8988T (cell line): ENCODE data around the gene PDIK1L.

Experiments used
- DNase-seq: peaks from one replicate; pipeline ENCODE4 v3.0.0; 2011

The PDIK1L gene

DNA sequence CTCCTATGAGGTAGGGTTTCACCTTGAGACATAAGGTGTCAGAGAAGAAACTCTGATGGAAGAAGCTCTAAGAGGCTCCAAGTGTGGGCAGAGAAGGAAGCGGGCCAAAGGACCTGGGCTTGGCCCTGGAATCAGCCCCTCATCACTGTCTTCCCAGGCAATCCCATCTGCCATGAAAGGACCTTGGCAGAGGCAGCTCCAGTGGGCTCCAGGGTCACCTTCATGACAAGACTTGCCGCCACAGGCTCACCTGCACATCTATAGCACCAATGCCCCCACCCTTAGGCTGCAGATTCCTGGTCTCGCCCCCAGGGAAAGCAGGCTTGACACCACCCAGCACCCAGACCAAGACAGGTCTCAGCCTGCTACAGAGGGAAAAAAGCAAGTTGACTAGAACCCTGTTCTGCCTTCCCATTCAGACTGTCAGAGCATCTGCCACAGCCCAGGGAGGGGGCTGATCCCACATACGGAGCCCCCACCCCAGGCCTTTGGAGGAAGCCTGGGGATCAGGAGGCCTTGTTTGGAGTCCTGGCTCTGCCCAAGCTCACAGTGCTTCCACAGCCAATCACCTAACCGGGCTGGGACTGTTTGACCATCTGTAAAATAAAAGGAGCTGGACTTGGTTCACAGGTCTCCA, 46.8 kb downstream of the PDIK1L start:
- DNase-seq, result no peak

GRCh38 chr1:26158908-26159742, 47.5 kb downstream of the PDIK1L start, which contains the start of gene FAM110D:
FAM110D (plus strand) TSS chr1:26159079; CDS start chr1:26161292, 2,213 bp downstream.
- no peak for DNase-seq

GRCh38 chr1:26159743-26160039, 48.1 kb downstream of the PDIK1L start:
- DNase-seq, result no peak

- DNase-seq, result no peak
Observed at GRCh38 chr1:26160527-26161414, 49.1 kb downstream of the PDIK1L start.

DNA sequence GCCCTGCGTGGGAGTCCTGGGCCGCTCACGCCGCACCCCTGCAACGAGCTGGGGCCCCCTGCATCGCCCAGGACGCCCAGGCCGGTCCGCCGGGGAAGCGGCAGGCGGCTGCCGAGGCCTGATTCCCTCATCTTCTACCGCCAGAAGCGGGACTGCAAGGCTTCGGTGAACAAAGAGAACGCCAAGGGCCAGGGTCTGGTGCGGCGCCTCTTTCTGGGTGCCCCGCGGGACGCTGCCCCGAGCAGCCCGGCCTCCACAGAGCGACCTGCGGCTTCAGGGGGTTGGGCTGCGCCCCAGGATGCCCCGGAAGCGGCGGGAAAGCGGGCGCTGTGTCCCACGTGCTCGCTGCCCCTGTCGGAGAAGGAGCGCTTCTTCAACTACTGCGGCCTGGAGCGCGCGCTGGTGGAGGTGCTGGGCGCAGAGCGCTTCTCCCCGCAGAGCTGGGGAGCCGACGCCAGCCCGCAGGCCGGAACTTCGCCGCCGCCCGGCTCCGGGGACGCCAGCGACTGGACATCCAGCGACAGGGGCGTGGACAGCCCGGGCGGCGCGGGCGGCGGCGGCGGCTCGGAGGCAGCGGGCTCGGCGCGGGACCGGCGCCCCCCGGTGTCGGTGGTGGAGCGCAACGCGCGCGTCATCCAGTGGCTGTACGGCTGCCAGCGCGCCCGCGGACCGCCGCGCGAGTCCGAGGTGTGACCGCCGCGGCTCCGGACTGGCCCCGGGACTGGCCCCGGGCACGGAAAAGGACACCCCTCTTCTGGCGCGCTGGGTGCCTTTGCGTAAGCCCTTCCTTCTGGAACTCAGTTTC, 50.0 kb downstream of the PDIK1L start:
- DNase-seq, result peak; percentile 62

DNA sequence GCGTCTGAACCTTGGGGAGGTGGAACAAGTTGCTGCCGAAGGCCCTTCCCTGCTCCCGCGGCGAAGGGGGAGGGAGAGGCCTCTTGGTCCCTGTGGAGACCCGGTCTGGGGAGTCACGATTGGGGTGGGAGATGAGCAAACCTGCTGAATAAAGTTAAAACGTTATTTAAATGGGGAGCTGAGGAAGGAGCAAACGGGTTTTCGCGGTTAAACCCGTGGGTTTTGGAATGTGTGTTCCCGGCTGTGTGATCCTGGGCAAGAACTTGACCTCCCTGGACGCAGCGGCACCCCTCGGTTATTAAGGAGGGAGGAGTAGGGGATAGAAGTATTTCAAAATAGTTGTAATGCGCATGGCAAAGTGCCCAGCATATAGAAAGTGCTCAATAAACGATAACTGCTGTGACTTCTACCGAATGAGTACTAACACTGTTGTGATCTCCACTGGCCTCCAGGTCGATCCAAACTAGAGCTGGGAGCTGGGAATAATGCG, 50.6 kb downstream of the PDIK1L start:
- DNase-seq, result no peak

DNA sequence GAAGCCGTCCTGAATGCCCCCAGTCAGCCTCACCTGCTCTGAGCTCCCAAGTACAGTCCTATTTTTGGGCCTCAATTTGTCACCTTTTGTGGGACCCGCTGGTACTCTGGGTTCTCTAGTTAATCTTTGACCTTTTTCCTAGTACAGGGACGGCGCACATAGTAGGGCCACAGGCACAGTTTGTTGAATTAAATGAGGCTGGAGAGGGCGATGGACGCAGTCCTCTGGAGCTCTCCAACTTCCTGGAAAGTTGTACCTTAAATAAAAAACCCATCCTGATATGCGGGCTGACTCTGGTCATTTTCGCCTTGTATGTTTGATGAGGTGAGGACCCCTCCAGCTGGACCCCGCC, 52.0 kb downstream of the PDIK1L start:
- no peak for DNase-seq

GRCh38 chr1:26164036-26164860, 52.6 kb downstream of the PDIK1L start:
- DNase-seq, result peak; percentile 73

GRCh38 chr1:26164861-26165842, 53.5 kb downstream of the PDIK1L start:
- DNase-seq, result no peak

GRCh38 chr1:26166719-26167281, 55.2 kb downstream of the PDIK1L start:
- DNase-seq, result no peak

DNA sequence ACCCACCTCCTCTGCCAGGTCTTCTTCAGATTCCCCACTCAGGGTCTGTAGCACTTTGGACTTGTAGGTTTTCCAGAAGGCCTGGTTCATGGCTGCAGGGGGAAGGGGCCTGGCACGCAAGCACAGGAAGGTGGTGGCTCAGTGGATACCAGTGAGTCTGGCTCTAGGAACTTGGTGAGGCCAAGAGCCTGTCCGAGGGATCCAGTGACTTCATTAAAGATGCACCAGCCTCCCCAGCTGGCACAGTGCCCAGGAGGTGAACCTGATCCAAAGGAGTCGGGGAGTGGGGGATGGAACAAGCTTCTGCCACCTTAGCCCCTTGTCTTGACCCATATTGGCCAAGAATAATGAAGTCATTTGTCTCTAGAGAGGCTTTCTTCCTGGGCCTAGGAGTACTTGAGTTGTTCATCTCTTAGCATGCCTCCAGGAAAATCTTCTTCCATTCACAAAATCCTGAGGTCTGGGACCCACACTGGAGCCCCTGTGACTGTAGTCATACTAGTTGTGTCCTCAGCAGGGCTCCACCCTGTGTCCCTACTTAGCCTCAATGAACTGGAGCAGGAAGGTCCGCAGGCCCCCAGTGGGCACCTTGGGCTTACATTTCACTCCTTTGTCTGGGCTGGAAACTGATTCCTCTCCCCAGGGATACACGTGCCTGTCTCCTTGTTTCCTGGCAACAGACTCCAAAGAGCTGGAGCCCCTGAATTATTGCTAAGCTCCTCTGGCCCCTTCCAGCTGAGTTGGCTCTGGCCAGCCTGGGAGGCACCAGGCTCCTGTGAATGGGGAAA, 57.0 kb downstream of the PDIK1L start, which contains the start of gene C1orf232:
Gene C1orf232, minus strand, starts transcription at position 554 of the 788 bp plus-strand sequence. Its CDS starts 464 bp downstream, at position 90.
- DNase-seq, result no peak

DNA sequence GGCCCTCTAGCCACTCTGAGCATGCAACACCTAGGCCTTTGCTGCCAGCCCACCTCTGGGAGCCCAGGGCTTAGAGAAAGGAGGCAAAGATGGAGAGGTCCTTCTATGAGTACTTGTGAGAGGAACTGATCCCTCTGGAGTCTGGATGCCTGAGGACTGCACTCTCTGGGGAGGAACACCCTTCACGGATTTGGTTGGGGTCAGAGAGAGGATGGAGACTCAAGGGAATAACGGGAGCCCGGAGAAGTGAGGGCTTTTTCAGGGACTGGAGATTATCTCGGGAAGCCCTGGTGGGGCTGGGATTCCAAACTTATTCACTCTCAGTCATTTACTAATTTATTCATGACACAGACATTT, 57.6 kb downstream of the PDIK1L start:
- DNase-seq, result no peak

GRCh38 chr1:26169669-26170471, 58.2 kb downstream of the PDIK1L start, which contains the start of gene ZNF593:
ZNF593 (plus strand) TSS chr1:26169908; CDS start chr1:26169984, 76 bp downstream.
- peak; percentile 96 for DNase-seq

GRCh38 chr1:26170472-26170821, 58.8 kb downstream of the PDIK1L start:
- DNase-seq, result no peak

GRCh38 chr1:26171084-26172072, 59.8 kb downstream of the PDIK1L start, which contains the start of gene ZNF593OS:
ZNF593OS (minus strand) TSS chr1:26171832; CDS start chr1:26171661, 171 bp downstream.
- DNase-seq, result peak; percentile 4
